ENCODE data around the gene GATB.

DNA sequence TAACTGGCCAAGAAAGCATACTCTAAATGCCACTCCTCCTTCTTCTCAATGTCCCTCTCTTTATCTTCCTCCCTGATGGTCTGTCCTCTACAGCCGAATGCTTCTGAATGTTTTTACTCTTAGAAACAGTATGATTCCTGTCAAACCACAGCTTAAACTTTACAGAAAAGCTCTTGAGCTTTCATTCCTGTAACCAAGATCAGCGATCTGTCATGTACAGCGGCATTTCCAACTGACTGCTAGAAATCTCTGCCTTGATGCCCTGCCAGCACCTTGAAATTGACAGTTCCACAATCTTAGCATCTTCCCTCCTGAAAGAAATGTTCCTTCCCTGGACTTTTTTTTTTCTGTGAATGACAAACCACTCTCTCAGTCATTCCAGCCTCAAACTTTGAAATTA lies 11.5 kb upstream of the GATB start:
- TF ChIP-seq ZNF274 (IDR thresholded peaks at IDR 0.05; ENCODE audit: low read length) = no peak
- no peak for TF ChIP-seq ZNF274 (tag by site-specific recombination; IDR thresholded peaks at IDR 0.05; ENCODE audit: borderline replicate concordance)
- no peak for TF ChIP-seq CTCF (tag by site-specific recombination; IDR thresholded peaks at IDR 0.05)
- no peak for TF ChIP-seq KLF10 (tag by site-specific recombination; IDR thresholded peaks at IDR 0.05)
- TF ChIP-seq SP2 (tag by site-specific recombination; IDR thresholded peaks at IDR 0.05) = no peak

Data from HEK293 (cell line).